GM23338 (cell line): ENCODE data around the gene TRIM58.

Experiments
- CTCF ChIP-seq, 2 experiments: fragments of 200-600 bp in 1 of 2; sonication (generic) in 1 of 2; conservative IDR thresholded peaks; 2 replicates each; pipeline versions ENCODE4 v1.5.1 to v1.6.1; 2016 to 2017; ENCODE audit warnings: antibody characterized with exemption in 2 of 2, low read depth in 2 of 2, mild to moderate bottlenecking in 2 of 2, moderate library complexity in 1 of 2
- EZH2 ChIP-seq: fragments of 200-600 bp; sonication (generic); IDR thresholded peaks from one replicate; pipeline ENCODE4 v1.8.0; 2017; ENCODE audit warnings: antibody characterized with exemption, mild to moderate bottlenecking, low read depth; ENCODE audit not compliant: unreplicated experiment
- POLR2AphosphoS5 ChIP-seq: IDR thresholded peaks from 2 replicates; pipeline ENCODE4 v1.6.1; 2016; ENCODE audit warnings: antibody characterized with exemption, low read depth

- no peak for TF ChIP-seq CTCF (conservative IDR thresholded peaks at IDR 0.05; ENCODE audit: low read depth in 2 of 2)
- no peak for TF ChIP-seq EZH2
- no peak for TF ChIP-seq POLR2AphosphoS5
Measured at GRCh38 chr1:247825362-247825761, 31.6 kb upstream of the TRIM58 start.
